GM23248 (cell line): Measurements from ENCODE around the gene FCGR3B.
"Not testable (repeated sequence)": the region's sequence is repeated elsewhere in the genome, so short reads cannot be mapped to it uniquely, and the experiment has no call there.

ENCODE experiments used
- EZH2 ChIP-seq: fragments of 200-600 bp; sonication (generic); IDR thresholded peaks from 2 replicates; pipeline ENCODE4 v1.6.1; 2018; ENCODE audit warnings: antibody characterized with exemption, mild to moderate bottlenecking; ENCODE audit not compliant: insufficient read depth, poor library complexity, severe bottlenecking
- EZH2phosphoT487 ChIP-seq: fragments of 200-600 bp; sonication (generic); IDR thresholded peaks from 2 replicates; pipeline ENCODE4 v1.6.1; 2018; ENCODE audit warnings: antibody characterized with exemption, moderate library complexity, mild to moderate bottlenecking, low read depth; ENCODE audit not compliant: insufficient read depth

DNA sequence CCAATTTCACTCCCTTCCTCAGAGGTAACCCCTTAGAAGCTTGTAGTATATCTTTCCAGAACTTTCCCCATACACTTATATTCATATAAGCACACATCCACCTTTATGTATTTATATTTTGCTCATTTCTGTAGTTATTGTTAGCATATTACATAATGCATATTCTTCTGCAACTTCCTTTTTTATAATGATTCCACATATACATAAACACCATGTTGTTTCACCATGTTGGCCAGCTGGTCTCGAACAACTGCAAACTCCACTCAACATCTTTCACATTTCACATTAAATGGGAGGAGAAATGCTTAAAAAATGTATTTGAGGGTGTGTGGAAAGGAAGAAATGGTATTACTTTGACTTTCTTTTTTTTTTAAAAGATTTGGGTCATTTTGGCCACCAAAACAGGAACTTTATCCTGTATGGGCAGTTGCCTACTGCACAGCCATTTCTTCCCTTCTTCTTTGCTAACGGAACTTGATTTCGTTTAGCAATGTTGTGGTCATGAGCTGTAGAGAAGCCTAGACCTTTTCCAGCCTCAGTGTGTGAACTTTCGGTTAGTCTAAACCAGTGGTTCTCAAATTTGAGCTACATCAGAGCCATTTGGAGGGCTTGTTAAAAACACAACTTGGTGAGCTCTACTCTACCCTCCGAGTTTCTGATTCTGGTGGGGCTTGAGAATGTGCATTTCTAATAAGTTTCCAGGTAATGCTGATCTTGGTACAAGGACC lies 12.7 kb upstream of the FCGR3B start:
- TF ChIP-seq EZH2, EZH2phosphoT487: not testable (repeated sequence)
